Testis (tissue), 3 donors: Measurements from ENCODE around the gene CIB4. TPM values are rescaled to one million over a fixed set of nuclear protein-coding genes. Genes with fewer than 3 reads are reported as not detected.

Experiments used
- DNase-seq: peaks from one replicate; pipeline ENCODE4 v3.0.0-alpha.2; 2019
- H3K27ac ChIP-seq, 2 donors: fragments of 200-600 bp; sonication (generic); one replicate each; pipeline ENCODE4 v1.5.1; 2019
- H3K27me3 ChIP-seq: fragments of 200-600 bp; sonication (generic); one replicate; pipeline ENCODE4 v1.5.1; 2019
- H3K36me3 ChIP-seq: fragments of 200-600 bp; sonication (generic); one replicate; pipeline ENCODE4 v1.5.1; 2017; ENCODE audit warnings: low read depth; ENCODE audit errors: missing control alignments
- H3K4me1 ChIP-seq: fragments of 200-600 bp; sonication (generic); one replicate; pipeline ENCODE4 v1.5.1; 2019
- H3K4me3 ChIP-seq, 2 donors: fragments of 200-600 bp; sonication (generic); one replicate each; pipeline ENCODE4 v1.5.1; 2017 to 2019
- H3K9me3 ChIP-seq: fragments of 200-600 bp; sonication (generic); one replicate; pipeline ENCODE4 v1.5.1; 2017
- CTCF ChIP-seq, 3 experiments: fragments of 450-650 bp in 2 of 3; fragments of 200-600 bp in 1 of 3; sonication (generic) in 1 of 3; IDR thresholded peaks; one replicate each; pipeline ENCODE4 v1.5.1; 2016 to 2019; ENCODE audit warnings: antibody characterized with exemption in 3 of 3, mild to moderate bottlenecking in 2 of 3, moderate library complexity in 1 of 3
- POLR2A ChIP-seq: fragments of 450-650 bp; IDR thresholded peaks from one replicate; pipeline ENCODE4 v1.6.1; 2017; ENCODE audit warnings: antibody characterized with exemption, mild to moderate bottlenecking, moderate library complexity
- WGBS, 2 donors: methylation state at CpG; one replicate each; pipeline ENCODE4 v1.1.5; 2018; 5-methylcytosine and 5-hydroxymethylcytosine counted together
- intact Hi-C: fragments of 100-400 bp; cut with DNase I; formaldehyde crosslinking; loops from one replicate; pipeline ENCODE4 v1.15.1; 2023; ENCODE audit warnings: low total_unique reads
- polyA plus RNA-seq: library from polyadenylated mRNA; stranded (reverse); fragments of 350-450 nt; fragmentation: Illumina TruSeq; extraction: RNeasy Lipid Tissue Mini Kit (QIAGEN cat#74804); gene quantifications from one replicate; pipeline ENCODE4 v1.2.3, GENCODE V29; 2014; ENCODE audit warnings: low read depth, low replicate concordance; ENCODE audit not compliant: insufficient read depth
- total RNA-seq, 2 donors: library from RNA; depleted of rRNA; stranded (reverse); fragments of >200 nt; gene quantifications; one replicate each; pipeline ENCODE4 v1.2.3, GENCODE V29; 2016

CIB4 gene
- total and polyA plus RNA-seq, 3 donors from 2014 or later, result 7.5 to 30.6 (median 8.7) TPM

GRCh38 chr2:26552641-26553374, 88.4 kb downstream of the CIB4 start:
- Histone ChIP-seq H3K36me3 (no peaks in the 10 kb centered on the region), H3K4me3 (no peak overlapping the region), H3K27me3 (no peaks in the 10 kb centered on the region), H3K27ac (no peak overlapping the region), H3K9me3 (no peaks in the 10 kb centered on the region), H3K4me1 (no peaks in the 10 kb centered on the region)
- no peak for TF ChIP-seq CTCF (IDR thresholded peaks at IDR 0.05)
- TF ChIP-seq POLR2A, result no peak
- intact Hi-C loops, result no loop called here
- DNase-seq, result no peak
- 56 to 70% methylated on average over 9 of the region's 9 CpGs for WGBS, 2 donors

GRCh38 chr2:26550276-26551015, 90.7 kb downstream of the CIB4 start:
- no peaks in the 10 kb centered on the region for H3K9me3 ChIP-seq
- 87 to 90% methylated on average over 17 of the region's 17 CpGs for WGBS, 2 donors
- TF ChIP-seq POLR2A, result no peak
- no peak for TF ChIP-seq CTCF (IDR thresholded peaks at IDR 0.05)
- intact Hi-C loops, result no loop called here
- no peaks in the 10 kb centered on the region for H3K4me1 ChIP-seq
- H3K4me3 ChIP-seq, result no peak overlapping the region
- no peaks in the 10 kb centered on the region for H3K36me3 ChIP-seq
- no peak for DNase-seq
- no peaks in the 10 kb centered on the region for H3K27me3 ChIP-seq
- H3K27ac ChIP-seq, result no peak overlapping the region

GRCh38 chr2:26542676-26543505, 98.3 kb downstream of the CIB4 start:
- H3K4me1 ChIP-seq, result no peaks in the 10 kb centered on the region
- H3K9me3 ChIP-seq, result no peaks in the 10 kb centered on the region
- intact Hi-C loops, result no loop called here
- 79 to 81% methylated on average over 14 to 15 of the region's 15 CpGs for WGBS, 2 donors
- H3K36me3 ChIP-seq, result no peaks in the 10 kb centered on the region
- no peak for DNase-seq
- TF ChIP-seq CTCF (IDR thresholded peaks at IDR 0.05), result no peak
- no peak for TF ChIP-seq POLR2A
- H3K27ac ChIP-seq, result no peak overlapping the region
- H3K4me3 ChIP-seq, result no peak overlapping the region
- H3K27me3 ChIP-seq, result no peaks in the 10 kb centered on the region

GRCh38 chr2:26542194-26542455, 99.0 kb downstream of the CIB4 start:
- TF ChIP-seq POLR2A (no peak), CTCF (IDR thresholded peaks at IDR 0.05) (no peak)
- Histone ChIP-seq H3K4me1 (no peaks in the 10 kb centered on the region), H3K27me3 (no peaks in the 10 kb centered on the region), H3K27ac (no peak overlapping the region), H3K36me3 (no peaks in the 10 kb centered on the region), H3K4me3 (no peak overlapping the region), H3K9me3 (no peaks in the 10 kb centered on the region)
- intact Hi-C loops, result no loop called here
- DNase-seq, result no peak
- WGBS, 2 donors, result 84 to 85% methylated on average over 5 of the region's 5 CpGs
